Superior temporal gyrus (tissue), 1 donor: ENCODE data around the gene BAIAP2L2.

Experiments
- DNase-seq: peaks from one replicate; pipeline ENCODE4 v3.0.0-alpha.2; 2016; ENCODE audit errors: extremely low spot score

The BAIAP2L2 gene

DNA sequence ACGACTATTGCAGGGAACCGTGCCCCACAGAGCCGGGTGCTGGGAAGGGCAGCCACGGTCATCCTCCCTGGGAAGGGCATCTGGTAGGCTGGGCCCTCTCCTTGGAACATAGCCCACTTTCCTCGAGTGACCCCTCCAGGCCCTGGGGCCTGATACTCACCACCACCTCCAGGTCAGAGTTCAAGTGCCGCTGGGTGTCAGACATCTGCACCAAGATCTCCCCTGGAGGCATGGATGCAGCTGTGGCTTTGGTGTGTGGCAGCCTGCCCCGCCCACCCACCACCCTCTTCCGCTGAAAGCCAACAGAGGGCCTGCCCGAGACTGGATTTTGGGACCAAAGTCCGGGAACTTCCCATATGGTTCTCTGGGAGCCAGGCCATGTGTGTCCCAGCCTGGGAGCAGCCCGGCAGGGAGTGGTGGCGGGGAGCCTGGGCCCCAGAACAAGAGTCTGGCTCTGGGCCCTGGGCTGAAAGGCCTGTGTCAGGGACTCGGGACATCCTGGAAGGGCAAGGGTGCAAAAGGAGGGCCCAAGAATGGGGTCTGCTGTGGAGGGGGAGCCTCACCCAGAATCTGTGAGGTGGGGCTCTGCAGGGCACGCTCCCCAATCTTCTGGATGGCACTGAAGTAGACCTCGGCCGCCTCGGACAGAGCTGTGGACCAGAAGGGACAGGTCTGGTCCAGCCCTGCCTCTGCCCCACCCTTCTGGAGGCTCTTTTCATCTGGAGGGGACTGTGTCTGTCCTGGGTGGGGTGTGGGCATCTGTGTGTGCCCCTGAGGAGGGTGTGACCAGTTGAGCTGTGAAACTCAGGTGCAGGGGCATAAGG, 2.6 kb downstream of the BAIAP2L2 start:
- no peak for DNase-seq

DNA sequence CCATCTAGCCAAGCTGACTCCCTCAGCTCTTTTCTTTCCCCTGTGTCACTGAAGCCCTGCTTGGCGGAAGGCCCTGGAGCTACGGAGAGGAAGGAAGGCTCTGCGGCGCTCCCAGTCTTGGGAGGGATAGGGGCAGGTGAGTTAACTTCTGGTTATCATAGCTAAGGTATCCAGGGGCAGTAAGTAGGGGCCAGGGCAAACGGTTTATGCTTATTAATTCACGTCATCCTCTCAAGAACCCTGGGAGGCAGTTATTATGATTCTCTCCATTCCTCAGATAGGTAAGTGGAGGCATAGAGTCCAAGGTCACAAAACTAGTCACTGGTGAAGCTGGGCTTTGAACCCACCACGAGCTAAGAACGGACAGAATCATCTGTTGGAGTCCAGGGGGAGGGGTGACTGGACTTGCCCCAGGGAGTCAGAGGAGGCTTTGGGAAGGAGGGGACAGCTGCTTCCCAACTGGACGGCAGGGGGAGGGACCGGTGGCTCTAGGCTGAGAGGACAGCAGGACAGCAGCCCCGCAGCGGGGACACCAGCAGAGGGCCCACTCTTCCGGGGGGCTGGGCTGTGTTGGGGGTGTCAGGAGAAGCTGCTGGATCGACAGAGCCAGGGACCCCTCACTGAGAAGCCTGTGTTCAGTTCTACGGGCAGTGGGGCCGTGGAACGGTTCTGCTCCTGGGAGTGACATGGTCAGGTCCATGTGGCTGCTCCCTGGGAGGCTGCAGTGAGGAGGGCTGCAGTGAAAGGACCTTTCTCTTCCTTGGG, 3.5 kb downstream of the BAIAP2L2 start:
- DNase-seq: no peak

DNA sequence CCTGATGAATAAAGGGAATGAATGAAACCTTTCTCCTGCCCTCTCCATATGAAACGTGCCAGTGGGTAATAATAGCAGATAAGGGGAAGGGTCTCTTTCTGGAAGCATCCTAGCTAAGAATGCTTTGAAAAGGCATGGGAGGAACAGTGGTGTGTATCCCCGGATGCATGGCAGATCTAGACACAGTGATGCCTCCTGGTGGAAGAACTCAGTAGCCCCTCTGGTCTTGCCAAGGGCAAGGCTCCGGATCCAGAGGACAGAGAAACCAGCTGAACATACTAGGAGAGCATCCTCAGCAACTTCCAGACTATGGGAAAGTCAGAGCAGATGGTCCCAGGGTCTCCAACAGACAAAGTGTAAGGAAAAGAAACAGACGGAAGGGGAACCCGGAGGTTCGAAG, 6.4 kb downstream of the BAIAP2L2 start:
- DNase-seq: no peak

DNA sequence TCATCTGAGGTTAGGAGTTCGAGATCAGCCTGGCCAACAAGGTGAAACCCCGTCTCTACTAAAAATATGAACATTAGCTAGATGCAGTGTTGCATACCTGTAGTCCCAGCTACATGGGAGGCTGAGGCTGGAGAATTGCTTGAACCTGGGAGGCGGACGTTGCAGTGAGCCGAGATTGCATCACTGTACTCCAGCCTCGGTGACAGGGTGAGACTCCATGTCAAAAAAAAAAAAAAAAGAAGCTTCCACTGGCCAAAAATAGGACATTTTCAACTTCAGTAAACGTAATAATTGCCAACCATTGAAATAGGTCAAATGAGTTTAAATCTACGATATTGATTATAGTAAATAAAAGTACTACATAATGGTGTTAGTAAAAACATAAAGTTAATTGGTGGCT, 6.8 kb downstream of the BAIAP2L2 start:
- DNase-seq: no peak

DNA sequence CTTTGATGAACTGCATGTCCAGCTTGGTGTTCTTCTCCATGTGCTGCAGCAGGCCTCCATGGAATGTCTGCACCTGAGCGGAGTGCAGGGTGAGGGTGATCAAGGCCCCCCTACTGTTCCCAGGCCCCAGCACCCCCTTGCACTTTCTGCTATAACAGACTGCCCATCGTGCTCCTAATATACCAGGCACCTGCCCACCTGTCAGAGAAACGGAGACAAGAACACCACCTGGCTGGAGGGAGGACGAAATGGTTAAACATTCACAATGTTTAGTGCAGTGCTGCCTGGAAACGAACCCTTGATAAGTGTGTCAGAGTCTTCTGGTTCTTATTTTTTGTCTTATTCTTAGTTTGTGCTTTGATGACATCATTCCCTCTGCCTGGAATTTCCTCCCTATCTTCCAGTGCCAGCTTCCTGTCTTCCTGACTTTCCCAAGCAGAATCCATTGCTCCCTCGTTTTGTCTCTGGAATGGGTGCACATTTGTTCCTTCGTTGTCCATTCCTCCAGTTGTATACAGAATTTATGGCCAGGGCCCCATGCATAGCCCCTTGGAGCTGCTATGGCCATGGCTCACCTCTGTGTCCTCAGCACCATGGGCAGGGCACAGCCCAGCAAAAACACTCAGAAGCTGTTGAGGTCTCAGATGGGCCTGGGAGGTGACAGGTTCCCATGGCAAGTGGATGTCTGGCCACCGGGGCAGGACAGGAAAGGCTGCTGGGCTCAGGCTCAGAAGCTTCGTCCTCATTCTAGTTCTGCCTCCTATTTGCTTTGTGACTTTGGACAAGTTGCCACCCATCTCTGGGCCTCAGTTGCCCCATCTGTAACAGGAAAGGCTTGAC, 11.9 kb downstream of the BAIAP2L2 start:
- DNase-seq: no peak

DNA sequence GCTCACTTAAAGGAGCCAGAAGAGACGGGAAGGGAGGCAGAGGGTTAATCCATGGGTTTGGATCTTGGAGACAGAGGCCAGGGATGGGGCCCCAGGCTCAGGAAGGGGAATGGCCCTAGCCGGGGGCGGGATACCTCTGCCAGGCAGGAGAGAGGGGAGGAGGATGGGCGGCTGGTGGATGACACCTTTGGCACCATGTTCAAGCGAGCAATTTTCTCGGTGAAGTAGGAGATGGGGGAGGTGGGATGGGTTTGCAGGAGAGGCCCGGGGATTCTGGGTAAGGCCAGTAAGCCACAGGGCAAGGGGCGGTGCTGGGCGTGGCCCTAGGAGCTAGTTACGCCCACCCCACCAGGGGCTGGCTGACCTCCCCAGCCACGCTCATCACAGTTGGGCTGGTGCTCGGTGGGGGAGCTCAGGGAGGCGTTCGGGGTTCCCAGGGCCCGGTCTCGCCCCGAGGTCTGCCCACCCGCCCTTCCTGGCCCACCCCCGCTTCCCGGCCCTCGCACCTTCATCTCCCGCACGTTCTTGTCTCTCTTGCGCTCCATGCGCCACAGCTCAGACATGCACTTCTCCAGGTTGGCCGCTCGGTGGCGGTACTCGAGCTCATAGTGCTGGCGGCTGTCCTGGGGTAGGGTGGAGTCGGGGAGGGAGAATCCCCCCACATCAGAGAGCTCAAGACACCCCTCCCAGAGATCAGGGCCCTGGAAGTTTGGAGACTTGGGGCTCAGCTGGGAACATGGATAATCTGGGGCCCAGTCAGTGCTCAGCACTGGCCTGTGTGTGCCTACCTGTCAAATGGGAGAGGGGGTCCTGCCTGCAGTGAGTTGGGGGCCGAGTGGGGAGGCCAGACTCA, 12.7 kb downstream of the BAIAP2L2 start:
- no peak for DNase-seq

DNA sequence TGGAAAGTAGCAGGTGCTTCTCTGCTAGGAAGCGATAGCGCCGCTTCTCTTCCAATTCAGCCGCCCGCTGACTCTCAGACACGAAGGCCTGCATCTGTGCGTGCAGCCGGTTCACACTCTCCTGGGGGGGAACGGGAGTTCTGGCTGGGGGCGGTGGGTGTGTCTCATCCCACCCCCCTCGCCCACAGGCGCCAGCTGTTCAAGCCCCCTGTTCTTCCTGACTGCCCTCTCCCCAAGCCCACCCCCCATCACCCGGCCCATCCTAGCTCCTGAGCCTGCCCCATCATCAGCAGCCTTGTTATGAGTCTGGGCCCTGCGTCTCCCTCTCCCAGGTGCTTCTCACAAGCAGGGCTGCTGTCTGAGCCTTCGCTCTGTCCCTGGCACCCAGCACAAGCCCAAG, 13.4 kb downstream of the BAIAP2L2 start:
- no peak for DNase-seq

DNA sequence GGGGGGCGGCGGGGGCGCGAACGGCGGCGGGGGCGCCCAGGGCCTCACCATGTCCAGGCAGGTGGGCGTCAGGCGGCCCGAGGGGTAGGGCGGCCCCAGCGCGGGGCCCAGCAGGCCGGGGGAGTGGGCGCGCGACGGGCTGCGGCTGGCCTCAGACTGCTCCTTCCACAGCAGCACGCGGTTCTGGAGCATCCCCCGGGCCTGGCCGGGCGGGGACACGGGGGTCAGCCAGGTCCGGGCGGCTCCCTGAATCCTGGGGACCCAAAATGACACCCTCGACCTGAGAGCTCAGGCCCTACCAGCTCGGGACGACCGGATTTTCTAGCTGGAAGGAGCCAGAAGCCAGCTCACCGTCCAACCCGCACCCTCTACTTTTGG, 21.0 kb downstream of the BAIAP2L2 start:
- DNase-seq: no peak

DNA sequence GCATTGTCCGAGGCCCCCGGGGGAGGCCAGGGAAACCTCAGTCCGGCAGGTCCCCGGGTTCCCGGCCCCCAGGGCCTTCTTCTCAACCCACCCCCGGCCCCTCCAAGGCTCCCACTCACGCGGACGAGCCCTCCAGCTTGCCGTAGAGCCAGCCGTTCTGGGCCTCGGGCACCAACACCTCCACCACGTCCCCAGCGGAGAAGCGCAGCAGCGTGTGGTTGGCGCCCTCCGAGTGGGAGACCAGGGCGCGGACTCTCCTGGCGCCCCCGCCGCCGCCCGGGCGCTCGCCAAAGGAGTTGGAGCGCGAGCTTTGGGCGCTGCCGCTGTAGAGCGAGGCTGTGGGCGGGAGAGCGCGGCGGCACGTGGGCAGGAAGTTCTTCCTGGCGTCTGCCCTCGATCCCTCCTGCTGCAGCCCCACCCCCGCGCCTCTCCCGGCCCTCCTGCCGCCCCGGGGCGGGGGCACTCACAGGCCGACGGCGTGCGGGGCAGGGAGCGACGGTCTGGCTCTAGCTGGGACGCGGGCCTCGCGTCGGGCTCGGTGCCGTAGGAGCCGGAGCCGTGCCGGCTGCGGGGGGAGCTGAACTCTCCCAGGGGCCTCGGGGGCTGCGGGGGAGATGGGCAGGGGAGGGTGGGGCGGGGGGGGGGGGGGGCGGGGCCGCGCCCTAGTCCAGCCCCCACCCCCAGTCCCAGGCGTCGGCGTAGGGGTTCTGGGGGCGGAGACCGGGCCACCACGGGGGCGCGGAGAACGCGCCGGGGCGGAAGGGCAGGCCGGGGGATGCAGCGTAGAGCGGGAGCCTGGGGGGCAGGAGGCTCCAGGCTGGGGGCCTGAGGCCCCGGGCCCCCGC, 21.6 kb downstream of the BAIAP2L2 start:
- no peak for DNase-seq

DNA sequence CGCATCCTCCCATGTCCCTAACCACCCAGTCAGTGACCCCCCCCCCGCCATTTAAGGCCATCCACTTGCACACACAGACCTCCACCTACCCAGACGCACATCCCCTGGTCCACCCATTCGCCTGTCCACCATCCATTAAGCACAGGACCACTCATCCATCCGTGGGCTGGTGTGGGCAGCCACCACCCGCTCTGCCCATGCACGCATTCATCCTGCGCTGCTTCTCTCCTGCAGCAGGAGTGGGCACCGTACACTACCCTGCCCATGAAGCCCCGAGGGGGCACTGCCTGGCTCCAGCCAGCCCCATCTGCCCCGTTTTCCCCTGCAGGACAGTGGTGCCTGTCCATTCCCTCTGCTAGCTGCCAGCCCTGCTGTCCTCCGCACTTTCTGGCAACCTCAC, 22.6 kb downstream of the BAIAP2L2 start:
- no peak for DNase-seq

DNA sequence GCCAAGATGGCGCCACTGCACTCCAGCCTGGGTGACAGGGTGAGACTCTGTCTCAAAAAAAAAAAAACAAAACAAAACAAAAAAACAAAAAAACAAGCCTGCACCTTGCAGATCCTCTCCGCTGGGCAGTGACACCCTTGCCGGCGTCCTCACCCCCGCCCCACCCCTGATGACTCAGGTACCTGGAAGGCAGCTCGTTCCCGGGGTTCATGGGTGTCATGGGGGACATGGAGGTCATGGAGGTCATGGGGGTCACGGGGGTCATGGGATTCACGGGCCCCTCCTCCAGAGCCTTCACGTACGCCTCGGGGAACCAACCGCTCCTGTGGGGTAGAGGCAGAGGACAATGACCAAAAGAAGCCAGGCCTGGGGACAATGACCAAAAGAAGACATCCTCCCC, 23.5 kb downstream of the BAIAP2L2 start:
- no peak for DNase-seq

DNA sequence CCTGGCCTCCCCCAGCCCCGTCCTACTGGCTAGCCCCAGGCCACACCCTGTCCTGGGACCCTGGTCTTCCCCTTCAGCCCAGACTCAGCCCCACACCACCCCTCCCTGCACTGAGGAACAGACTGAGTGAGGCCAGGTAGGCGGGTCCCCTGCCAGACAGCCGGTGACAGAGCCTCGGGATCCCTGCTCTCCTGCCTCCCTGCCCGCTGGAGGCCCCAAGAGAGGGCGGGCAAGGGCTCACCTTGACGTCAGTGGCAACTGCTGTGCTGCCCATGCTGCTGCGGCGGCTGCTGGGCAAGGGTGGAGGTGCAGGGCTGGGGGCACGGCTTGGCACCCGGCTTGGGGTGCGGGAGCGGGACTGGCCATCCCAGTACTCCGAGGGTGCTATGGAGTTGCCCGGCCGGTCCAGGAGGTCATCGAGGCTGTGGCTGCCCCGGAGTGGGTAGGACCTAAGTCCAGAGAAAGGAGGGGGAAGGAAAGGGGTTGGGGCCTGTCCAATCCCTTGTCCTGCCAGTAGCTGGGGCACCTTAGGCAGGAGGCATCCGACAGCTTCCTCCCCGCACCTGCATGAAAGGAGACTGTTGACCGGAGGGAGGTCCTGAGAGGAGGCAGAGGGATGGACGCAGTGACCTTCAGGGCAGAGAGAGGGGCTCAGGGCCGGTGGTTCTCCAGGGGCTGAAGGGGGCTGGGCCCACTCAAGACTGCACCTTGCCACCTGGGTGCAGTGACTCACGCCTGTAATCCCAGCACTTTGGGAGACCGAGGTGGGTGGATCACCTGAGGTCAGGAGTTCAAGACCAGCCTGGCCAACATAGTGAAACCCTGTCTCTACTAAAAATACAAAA, 24.3 kb downstream of the BAIAP2L2 start:
- DNase-seq: no peak

DNA sequence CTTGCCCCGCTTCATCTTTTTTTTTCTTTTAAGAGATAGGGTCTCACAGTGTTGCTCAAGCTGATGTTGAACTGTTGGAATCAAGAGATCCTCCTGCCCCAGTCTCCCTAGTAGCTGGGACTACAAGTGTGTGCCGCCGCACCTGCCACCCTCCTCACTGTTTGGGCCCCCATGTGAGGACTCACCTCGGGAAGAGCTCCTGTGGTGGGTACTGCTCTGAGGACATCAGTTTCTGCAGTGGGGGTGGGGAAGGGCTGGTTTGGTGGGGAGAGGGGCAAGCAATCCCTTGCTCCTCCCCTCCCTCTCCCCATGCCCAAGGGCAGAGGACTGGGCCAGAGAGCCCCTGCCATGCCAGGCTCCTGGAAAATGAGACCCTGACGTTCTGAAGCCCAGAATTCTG, 25.0 kb downstream of the BAIAP2L2 start:
- no peak for DNase-seq

DNA sequence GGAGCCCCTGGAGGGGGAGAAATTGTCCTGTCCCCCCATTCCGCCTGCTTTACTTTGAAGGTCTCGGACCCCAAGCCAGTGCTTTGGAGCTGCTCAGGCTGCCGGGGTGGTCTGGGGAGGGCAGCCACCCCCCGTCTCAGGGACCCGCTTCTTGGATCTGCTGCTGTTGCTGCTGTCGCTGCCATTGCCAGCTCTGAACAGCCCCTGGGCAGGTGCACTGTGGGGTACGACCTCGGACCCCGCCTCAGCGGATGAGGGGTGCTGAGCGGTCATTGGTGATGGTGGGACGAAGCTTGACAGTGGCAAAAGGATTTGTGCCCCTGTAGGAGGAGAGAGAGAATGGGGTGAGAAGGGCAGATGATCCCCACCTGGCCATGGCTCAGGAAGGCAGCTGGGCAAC, 25.4 kb downstream of the BAIAP2L2 start:
- no peak for DNase-seq

DNA sequence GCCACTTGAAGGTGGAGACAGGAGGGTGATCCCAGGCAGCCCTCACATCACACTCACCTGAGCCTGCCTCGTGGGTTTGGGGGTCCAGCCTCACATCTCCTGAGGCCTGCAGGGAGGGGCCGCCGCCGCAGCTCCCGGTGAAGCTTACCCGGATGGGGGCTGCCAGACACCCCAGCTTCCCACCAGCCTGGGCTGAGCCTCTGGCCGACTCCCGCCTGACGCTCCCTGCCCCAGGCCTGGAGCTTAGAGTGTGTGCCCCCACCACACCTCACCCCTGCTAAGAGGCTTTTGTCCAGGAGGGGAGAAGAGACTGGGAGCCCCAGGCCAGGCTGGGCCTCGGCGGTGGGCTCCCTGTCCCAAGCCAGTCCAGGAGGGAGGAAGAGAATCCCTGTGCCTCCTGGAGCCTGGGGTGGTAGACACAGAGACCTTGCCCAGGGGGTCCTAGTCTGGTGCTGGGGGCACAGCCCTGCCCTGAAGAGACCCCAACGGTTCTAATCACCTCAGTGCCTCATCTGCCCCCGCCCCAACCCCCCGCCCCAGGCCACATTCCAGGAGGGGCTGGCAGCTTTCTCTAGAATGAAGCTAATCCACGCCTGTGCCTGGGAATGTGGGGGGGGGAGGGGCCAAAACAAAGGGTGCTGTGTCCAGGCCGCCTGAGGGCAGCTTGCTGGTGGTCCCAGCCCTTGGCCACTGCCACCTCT, 26.4 kb downstream of the BAIAP2L2 start, which contains the start of gene SLC16A8:
Gene SLC16A8 (minus strand): TSS at position 254 of the 701 bp plus-strand sequence. CDS start 1,311 bp downstream, outside the sequence.
- DNase-seq: no peak

DNA sequence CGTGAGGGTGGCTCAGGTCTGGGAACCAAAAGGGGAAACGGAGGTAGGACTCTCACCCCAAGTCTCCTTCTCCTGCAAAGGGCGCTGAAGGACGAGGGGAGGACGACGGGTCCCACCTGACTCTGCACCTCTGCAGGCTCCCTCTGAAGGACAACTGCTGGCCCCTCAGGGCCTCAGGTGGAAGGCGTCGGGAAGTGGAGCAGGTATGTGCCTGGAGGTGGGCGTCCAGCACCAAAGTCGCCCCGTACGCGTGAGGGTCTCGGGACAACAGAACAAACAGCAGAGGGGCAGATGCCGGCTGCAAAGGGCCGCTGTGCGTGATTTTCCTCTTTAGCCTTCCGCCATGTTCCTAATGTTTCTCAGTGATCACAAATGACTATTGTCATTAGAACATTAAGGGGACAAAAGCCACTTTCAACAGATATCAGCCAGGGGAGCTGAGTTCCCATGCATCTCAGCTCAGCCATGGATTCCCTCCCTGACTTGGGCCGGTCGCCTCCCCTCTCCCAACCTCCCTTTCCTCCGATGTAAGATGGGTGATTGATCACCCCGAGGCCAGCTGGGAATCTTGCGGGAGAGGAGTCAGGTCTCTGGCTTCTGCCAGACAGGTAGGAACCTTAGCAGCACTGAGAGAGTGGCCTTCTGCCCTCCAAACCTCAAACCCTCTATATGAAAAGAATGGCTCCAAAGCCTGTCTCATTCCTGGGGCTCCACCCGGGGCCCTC, 27.3 kb downstream of the BAIAP2L2 start:
- peak; percentile 39 for DNase-seq

DNA sequence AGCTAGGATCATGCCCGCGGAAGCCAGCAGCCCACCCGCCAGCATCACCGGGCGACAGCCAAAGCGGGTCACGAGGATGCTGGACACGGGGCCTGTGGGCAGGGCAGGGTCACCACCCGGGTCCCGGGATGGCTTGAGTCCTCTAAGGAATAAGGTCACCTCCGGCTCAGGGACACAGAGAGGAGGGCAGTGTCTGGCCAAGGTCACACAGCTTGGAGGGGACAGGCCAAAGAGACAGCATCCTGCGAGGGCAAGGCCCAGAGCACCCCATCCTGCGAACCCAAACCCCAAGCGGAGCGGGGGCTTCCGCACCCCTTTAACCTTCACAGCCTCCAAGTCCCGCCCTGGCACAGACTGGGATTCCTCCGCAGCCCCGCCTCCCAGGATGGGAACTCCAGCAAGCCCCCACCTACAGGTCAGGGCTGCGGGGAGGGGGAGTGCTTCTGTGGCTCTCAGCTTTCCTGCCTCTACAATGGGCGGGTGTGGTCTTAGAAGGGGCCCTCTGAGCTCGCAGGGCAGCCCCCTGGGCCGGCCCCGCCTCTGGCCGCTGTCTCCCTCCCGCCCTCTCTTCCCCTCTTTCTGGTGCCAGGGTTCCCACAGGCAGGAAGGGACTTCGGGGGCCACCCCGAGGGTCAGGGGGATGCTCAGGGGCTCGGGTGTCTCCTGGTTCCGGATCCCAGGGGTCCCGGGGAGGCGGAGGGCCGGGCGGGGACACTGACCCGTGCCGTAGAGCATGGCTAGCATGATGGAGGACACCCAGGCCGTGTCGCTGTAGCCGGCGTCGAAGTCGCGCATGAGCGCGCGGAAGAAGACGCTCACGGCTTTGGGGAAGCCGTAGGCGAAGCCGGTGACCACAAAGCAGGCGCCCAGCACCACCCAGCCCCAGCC, 28.3 kb downstream of the BAIAP2L2 start:
- DNase-seq: no peak
